NCI-H1930 (cell line): ENCODE results near the gene IL3RA.
"Not testable (repeated sequence)": the region's sequence is repeated elsewhere in the genome, so short reads cannot be mapped to it uniquely, and the experiment has no call there.

ENCODE experiments used
- DNase-seq, 2 experiments: peaks; one replicate each; lab custom pipeline; 2025; lab: John Stamatoyannopoulos, UW

The IL3RA gene

GRCh38 chrX:1425381-1425780, 88.8 kb downstream of the IL3RA start:
- no peak for DNase-seq

- DNase-seq: not testable (repeated sequence)
Measured at GRCh38 chrX:1426321-1426720, 89.7 kb downstream of the IL3RA start.

GRCh38 chrX:1427756-1428155, 91.2 kb downstream of the IL3RA start:
- DNase-seq: no peak

GRCh38 chrX:1430451-1430850, 93.9 kb downstream of the IL3RA start:
- DNase-seq: no peak
